HG03439 (cell line): ENCODE results near the gene AHNAK2.
"Not testable (repeated sequence)": the region's sequence is repeated elsewhere in the genome, so short reads cannot be mapped to it uniquely, and the experiment has no call there.

ENCODE experiments used
- ATAC-seq: cut with Tn5 transposase; IDR thresholded peaks from one replicate; pipeline ENCODE4 v1.9.1; 2021; ENCODE audit warnings: mild to moderate bottlenecking, moderate library complexity; ENCODE audit not compliant: unreplicated experiment

The AHNAK2 gene

GRCh38 chr14:104904650-104905578 lies 73.3 kb downstream of the AHNAK2 start:
- not testable (repeated sequence) for ATAC-seq

DNA sequence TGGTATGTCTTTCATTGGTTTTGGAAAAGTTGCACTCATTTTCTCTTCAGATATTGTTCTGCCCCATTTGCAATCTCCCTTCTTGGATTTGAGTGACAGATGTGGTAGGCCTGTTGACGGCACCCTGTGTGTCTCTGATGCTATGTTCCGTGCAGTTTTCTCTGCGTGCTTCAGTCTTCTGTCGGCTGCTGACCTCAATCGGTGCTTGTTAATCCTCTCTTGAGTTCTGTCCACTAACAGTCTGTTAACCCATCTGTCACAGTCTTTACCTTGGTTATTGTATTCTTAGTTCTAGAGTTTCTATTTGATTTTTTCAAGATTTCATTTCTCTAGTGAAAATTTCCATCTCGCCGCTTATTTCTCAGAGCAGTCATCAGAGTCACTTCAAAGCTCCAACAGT lies 74.2 kb downstream of the AHNAK2 start:
- ATAC-seq: no peak

GRCh38 chr14:104900639-104901512 lies 77.3 kb downstream of the AHNAK2 start:
- ATAC-seq: no peak

GRCh38 chr14:104899781-104900180 lies 78.4 kb downstream of the AHNAK2 start:
- no peak for ATAC-seq

DNA sequence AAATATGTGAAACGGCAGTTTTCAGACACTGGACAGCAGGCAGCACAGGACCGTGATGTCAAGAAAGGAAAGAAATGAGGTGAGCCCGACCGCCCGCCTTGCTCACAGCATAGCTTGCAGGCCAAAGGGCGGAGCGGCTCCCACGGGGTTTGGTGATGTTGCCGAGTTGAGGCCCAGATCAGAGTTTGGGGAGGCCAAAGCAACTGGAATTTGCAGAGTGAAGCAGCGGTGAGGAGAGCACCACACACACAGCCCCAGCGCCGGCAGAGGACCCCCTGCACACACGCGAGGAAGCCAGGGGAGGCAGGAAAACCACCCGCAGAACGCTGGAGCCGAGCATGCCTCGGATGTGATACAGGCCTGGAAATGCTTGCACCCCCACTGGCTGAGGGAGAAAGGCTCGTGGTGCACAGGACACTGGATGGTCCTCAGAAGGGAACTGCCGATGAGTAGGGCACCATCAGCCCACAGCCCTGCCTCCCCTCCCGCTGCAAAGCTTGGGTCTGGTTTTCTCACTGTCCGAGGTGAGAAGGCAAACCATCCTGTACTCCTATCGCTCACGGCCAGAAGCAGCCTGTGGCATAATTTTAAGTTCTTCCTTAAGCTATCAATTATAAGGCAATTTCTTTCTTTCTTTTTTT lies 79.2 kb downstream of the AHNAK2 start:
- ATAC-seq: no peak

GRCh38 chr14:104898195-104898558 lies 80.0 kb downstream of the AHNAK2 start:
- no peak for ATAC-seq

GRCh38 chr14:104897330-104898194 lies 80.6 kb downstream of the AHNAK2 start:
- no peak for ATAC-seq

- no peak for ATAC-seq
Measured at GRCh38 chr14:104895786-104896661, 82.2 kb downstream of the AHNAK2 start.

GRCh38 chr14:104895207-104895785 lies 82.9 kb downstream of the AHNAK2 start:
- ATAC-seq: no peak

GRCh38 chr14:104894331-104895206 lies 83.6 kb downstream of the AHNAK2 start:
- no peak for ATAC-seq

DNA sequence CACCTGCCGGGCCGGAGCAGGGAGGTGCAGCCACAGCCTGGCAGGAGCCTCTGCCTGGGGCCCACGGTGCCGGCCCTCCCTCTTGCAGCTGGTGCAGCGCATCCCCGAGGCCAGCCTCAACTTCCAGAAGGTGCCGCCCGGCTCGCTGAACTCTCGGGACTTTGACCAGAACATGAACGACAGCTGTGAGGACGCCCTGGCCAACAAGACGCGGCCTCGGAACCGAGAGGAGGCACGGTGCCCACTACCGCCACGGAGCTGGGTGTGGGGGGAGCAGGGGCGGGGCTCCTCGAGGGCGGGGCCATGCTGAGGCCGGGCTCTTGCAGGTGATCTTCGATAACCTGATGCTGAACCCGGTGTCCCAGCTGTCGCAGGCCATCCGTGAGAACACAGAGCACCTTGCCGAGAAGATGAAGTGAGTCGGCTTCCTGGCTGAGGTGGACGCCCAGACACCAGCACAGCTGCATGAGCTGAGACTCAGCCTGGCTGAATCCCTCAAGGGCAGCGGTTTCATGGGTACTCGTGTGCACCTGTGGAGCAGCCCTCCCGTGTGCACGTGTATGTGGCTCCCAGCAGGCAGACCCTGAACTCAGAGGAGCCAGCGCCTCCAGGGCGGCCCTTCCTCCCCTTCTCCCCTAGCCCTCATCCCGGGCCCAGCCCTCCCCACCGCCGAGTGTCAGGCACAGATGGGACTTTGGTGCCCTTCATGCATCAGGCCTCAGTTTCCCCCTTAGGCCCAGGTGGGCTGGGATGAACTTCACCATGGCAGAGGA lies 84.6 kb downstream of the AHNAK2 start:
- no peak for ATAC-seq

DNA sequence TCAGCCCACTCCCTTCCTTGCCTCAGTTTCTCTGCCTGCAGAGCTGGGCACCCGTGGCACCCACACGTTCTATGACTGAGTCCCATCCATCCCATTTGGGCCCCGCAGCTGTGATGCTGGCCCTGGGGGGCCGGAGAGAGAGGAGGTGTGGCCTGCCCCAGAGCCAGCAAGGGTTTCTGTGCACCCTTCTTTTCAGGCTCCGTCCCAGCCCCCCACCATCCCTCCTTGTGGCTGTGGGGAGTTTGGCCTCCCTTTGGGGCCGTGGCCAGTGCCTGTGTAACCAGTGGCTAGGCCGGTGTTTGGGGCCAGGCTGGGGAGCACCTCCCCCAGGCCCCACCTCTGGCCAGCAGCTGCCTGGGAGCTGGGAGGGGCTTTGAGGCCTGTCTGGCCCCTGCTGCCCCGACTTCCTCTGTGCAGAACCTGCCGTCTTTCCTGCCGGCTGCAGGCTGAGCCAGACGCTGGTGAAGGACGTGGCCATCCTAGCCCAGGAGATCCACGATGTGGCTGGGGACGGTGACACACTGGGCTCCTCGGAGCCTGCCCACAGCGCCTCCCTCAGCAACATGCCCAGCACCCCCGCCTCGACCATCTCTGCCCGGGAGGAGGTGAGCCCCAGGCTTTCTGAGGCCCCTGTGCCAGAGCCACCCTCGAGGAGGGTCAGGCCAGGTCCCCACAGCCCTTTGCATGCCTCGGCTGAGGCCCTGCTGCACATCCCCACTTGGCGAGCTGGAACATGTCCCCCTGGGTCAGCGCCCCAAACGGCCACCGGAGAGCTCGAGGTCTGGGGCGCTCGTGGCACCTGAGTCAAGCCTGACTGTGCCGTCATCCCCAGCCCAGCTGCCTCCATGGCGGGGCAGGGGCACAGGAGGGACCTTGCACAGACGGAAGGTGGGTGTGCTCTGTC lies 85.4 kb downstream of the AHNAK2 start:
- ATAC-seq: no peak

DNA sequence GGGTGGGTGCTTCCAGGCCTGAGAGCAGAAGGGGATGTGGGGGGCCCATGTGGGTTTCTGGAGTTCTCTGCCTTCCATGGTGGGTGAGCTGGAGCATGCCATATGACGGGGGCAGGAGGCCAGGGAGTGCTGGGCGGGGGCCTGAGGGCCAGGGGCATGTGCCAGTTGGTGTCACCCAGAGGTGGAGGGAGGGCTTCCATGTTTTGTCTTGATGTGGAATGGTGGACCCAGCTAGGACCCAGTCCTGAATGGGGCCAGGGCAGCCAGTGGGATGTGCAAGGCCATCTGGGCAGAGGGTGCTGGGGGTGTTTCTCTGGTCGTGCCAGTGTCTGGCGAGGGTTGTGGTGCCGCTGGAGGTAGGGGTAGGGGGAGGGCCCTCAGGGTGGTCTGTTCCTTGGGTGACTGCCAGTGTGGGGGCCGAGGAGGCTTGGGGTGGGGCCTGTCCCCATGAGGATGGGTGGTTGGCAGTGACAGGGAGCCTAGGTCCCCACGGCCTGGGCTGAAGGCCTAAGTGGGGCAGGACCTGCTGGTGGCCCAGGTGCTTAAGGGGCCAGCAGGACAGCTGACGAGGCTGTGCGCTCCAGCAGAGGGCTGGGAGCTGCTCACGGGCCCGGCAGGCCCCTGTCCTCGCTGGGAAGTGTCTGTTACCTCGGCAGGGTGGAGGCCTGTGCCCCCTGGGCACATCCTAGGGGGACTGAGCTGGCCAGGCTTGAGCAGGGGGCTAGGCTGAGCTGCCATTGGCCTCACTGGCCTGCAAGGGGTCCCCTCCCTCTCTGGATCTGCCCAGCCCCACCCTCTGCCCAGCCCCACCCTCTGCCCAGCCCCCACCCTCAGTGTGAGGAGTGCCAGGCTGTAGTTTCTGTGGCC lies 86.3 kb downstream of the AHNAK2 start:
- ATAC-seq: no peak

DNA sequence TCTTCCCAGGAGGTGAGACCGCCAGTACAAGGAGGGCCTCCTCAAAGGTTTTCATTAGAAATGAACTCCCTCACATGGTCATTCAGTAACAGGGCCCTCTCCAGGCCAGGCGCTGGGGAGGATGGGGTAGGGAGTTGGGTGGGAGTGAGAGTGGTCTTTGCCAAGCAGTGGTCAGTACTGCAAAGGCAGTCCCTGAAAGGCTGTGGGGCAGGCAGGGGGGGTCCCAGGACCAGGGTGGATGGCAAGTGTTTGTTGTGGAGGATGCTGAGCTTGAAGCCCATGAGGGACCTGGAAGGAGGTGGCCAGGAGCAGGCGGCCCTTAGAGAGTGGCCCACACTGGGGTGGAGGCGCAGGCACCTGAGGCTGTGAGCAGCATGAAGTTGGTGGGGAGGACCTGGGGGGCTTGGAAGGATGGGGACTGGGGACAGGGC lies 87.0 kb downstream of the AHNAK2 start:
- ATAC-seq: no peak

DNA sequence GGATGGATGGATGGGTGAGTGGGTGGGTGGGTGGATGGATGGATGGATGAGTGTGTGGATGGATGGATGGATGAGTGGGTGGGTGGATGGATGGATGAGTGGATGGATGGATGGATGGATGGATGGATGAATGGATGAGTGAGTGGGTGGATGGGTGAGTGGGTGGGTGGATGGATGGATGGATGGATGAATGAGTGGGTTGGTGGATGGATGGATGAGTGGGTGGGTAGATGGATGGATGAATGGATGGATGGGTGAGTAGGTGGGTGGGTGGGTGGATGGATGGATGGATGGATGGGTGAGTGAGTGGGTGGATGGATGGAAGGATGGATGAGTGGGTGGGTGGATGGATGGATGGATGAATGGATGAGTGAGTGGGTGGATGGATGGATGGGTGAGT lies 87.9 kb downstream of the AHNAK2 start:
- ATAC-seq: not testable (repeated sequence)
